Left lung (tissue), 10 donors: ENCODE data around the gene FXYD5. TPM values are rescaled to one million over a fixed set of nuclear protein-coding genes. Genes with fewer than 3 reads are reported as not detected.

ENCODE experiments used
- ATAC-seq: fragments of 200-7000 bp; cut with Tn5 transposase; one replicate; pipeline ENCODE4 v1.9.1; 2020; ENCODE audit warnings: moderate library complexity
- DNase-seq, 4 donors: peaks; one replicate each; pipeline ENCODE4 v3.0.0-alpha.2; 2013 to 2020
- H3K27ac ChIP-seq, 2 donors: fragments of 200-600 bp; sonication (generic) in 1 of 2; one replicate each; pipeline versions ENCODE4 v1.5.0 to v1.8.0; 2020 to 2021
- H3K27me3 ChIP-seq, 2 donors: fragments of 200-600 bp; sonication (generic) in 1 of 2; one replicate each; pipeline versions ENCODE4 v1.5.0 to v1.8.0; 2020 to 2021
- H3K36me3 ChIP-seq, 2 donors: fragments of 200-600 bp; sonication (generic) in 1 of 2; one replicate each; pipeline versions ENCODE4 v1.5.0 to v1.8.0; 2020 to 2021
- H3K4me1 ChIP-seq, 2 donors: fragments of 200-600 bp; one replicate each; pipeline ENCODE4 v1.8.0; 2021
- H3K4me3 ChIP-seq, 2 donors: fragments of 200-600 bp; sonication (generic) in 1 of 2; one replicate each; pipeline versions ENCODE4 v1.5.0 to v1.8.0; 2020 to 2021; ENCODE audit warnings: mild to moderate bottlenecking in 1 of 2
- H3K9me3 ChIP-seq, 2 donors: fragments of 200-600 bp; sonication (generic) in 1 of 2; one replicate each; pipeline versions ENCODE4 v1.5.0 to v1.8.0; 2020 to 2021
- CTCF ChIP-seq, 2 donors: fragments of 200-600 bp; sonication (generic) in 1 of 2; IDR thresholded peaks; one replicate each; pipeline versions ENCODE4 v1.5.0 to v1.8.0; 2021; ENCODE audit warnings: antibody characterized with exemption in 2 of 2
- intact Hi-C, 2 donors: fragments of 100-400 bp; cut with DNase I; formaldehyde crosslinking; loops; one replicate each; pipeline versions ENCODE4 v1.11.2 to v1.14.2; 2022
- polyA plus RNA-seq, 6 donors: library from polyadenylated mRNA; unstranded; fragments of 120-200 nt; gene quantifications; one replicate each; pipeline ENCODE4 v1.2.1, GENCODE V29; 2013; ENCODE audit not compliant: insufficient read length in 6 of 6
- total RNA-seq, 2 donors: library from RNA; stranded (reverse); fragmentation: NEBNext Ultra II Directional; extraction: Animal tissue kit (Norgen Biotek cat#: 25700); gene quantifications; one replicate each; pipeline ENCODE4 v1.2.1, GENCODE V29; 2021
- donor health status: DM: no; HTN: yes; CAD: no.
- donor health status: DM: no; HTN: no; CAD: no.

FXYD5 gene
- total and polyA plus RNA-seq, 8 donors: 29.0 to 123 (median 31.5) TPM

GRCh38 chr19:35159606-35160005 is 5.1 kb downstream of the FXYD5 start:
- H3K36me3 ChIP-seq: peaks cover 0 to 78% of the 10 kb centered on the region in 2 donors
- TF ChIP-seq CTCF (IDR thresholded peaks at IDR 0.05): no peak

GRCh38 chr19:35160629-35161433 is 6.3 kb downstream of the FXYD5 start:
- no peak for TF ChIP-seq CTCF (IDR thresholded peaks at IDR 0.05)
- Histone ChIP-seq H3K27me3 (no peaks in the 10 kb centered on the region), H3K9me3 (peaks cover 0 to 39% of the 10 kb centered on the region in 2 donors), H3K4me1 (peaks cover 2 to 9% of the 10 kb centered on the region in 2 donors), H3K4me3 (no peak overlapping the region), H3K27ac (no peak overlapping the region), H3K36me3 (peaks cover 0 to 91% of the 10 kb centered on the region in 2 donors)
- ATAC-seq (no peak), DNase-seq (peak in 1 of 4 donors; percentile 0)
- intact Hi-C loops: no loop called here

More at GRCh38 chr19:35159606-35160005, 5.1 kb downstream of the FXYD5 start:
- peaks cover 7 to 18% of the 10 kb centered on the region in 2 donors for H3K4me1 ChIP-seq
- no peaks in the 10 kb centered on the region for H3K27me3 ChIP-seq
- no peak overlapping the region for H3K4me3 ChIP-seq
- DNase-seq: no peak
- ATAC-seq: no peak
- H3K27ac ChIP-seq: no peak overlapping the region
- intact Hi-C loops: no loop called here
- H3K9me3 ChIP-seq: peaks cover 0 to 29% of the 10 kb centered on the region in 2 donors

- DNase-seq (no peak), ATAC-seq (no peak)
- no peak for TF ChIP-seq CTCF (IDR thresholded peaks at IDR 0.05)
- H3K4me1 ChIP-seq: peaks cover 0 to 3% of the 10 kb centered on the region in 2 donors
- H3K27me3 ChIP-seq: no peaks in the 10 kb centered on the region
- no peak overlapping the region for H3K27ac ChIP-seq
- intact Hi-C loops: no loop called here
- peaks cover 0 to 45% of the 10 kb centered on the region in 2 donors for H3K9me3 ChIP-seq
- no peak overlapping the region for H3K4me3 ChIP-seq
- peaks cover 0 to 96% of the 10 kb centered on the region in 2 donors for H3K36me3 ChIP-seq
Measured at GRCh38 chr19:35161434-35161743, 6.9 kb downstream of the FXYD5 start.

DNA sequence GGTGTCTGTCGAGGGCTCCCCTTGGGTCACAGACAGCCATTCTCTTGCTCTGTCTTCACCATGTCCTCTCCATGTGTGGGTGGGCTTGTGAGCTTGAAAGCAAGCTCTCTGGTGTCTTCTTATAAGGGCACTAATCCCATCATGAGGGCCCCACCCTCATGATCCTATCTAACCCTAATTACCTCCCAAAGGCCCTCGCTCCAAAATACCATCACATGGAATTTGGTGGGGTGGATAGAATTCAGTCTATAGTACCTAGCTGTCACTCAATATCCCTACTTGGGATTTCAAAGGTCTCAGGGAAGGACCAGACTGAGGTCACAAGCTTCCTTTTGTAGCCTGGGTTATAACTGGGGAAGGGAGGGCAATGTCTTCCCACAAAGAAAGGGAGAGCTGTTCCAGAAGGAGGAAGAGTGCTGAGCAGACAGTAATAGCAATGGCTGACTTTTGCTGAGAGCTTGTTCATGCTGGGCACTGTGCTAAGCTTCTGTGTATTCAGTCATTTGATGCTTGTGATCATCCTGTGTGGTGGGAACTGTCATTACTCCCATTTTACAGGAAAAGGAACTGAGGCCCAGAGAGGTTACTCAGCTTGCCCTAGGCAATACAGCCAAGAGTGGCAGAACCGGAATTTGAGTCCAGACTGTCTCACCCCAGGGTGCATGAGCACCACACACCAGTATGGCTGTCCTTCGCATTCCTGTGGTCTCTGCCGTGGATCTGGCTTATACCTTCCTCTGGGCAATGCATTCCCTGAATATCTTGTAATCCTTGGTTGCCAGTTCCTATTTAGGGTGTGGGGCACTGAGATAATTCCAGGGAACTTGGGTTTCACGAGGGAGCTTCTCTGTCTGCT is 8.2 kb downstream of the FXYD5 start:
- H3K9me3 ChIP-seq: peaks cover 0 to 50% of the 10 kb centered on the region in 2 donors
- no peak overlapping the region for H3K4me3 ChIP-seq
- DNase-seq (no peak), ATAC-seq (no peak)
- intact Hi-C loops: no loop called here
- no peak overlapping the region for H3K27ac ChIP-seq
- TF ChIP-seq CTCF (IDR thresholded peaks at IDR 0.05): no peak
- H3K27me3 ChIP-seq: no peaks in the 10 kb centered on the region
- peaks cover 0 to 7% of the 10 kb centered on the region in 2 donors for H3K4me1 ChIP-seq
- peaks cover 0 to 99% of the 10 kb centered on the region in 2 donors for H3K36me3 ChIP-seq

DNA sequence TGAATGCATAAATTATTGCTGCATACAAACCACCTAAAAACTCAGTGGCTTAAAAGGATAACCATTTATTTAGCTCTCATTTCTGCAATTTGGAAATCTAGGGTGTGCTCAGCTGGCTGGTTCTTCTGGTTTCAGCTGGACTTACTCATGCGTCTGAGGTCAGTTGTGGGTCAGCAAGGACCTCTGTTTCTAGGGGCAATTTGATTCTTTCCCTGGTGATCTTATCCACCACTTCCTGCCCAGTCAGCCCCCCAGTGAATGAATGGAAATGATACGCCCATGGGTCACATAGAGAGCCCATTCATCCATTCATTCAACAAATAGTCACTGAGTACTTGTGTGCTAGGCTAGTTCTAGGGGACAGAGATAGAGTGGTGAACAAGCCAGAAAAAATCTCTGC is 9.9 kb downstream of the FXYD5 start:
- peaks cover 0 to 99% of the 10 kb centered on the region in 2 donors for H3K36me3 ChIP-seq
- H3K4me1 ChIP-seq: peaks cover 0 to 7% of the 10 kb centered on the region in 2 donors
- no peak overlapping the region for H3K4me3 ChIP-seq
- DNase-seq (no peak), ATAC-seq (no peak)
- H3K27ac ChIP-seq: no peak overlapping the region
- H3K27me3 ChIP-seq: no peaks in the 10 kb centered on the region
- no peak for TF ChIP-seq CTCF (IDR thresholded peaks at IDR 0.05)
- H3K9me3 ChIP-seq: peaks cover 0 to 50% of the 10 kb centered on the region in 2 donors
- intact Hi-C loops: no loop called here
